Gastroesophageal sphincter (tissue), 3 donors: ENCODE results near the gene ACTN2.

ENCODE experiments used
- CTCF ChIP-seq, 4 experiments: fragments of 200-600 bp in 2 of 4; fragments of 450-650 bp in 2 of 4; sonication (generic) in 1 of 4; IDR thresholded peaks; one replicate each; pipeline ENCODE4 v1.5.1; 2017 to 2019; ENCODE audit warnings: antibody characterized with exemption in 4 of 4, mild to moderate bottlenecking in 2 of 4, moderate library complexity in 2 of 4
- EP300 ChIP-seq: sonication (generic); formaldehyde crosslinking; IDR thresholded peaks from one replicate; pipeline ENCODE4 v1.6.1; 2017; ENCODE audit warnings: antibody characterized with exemption, mild to moderate bottlenecking
- POLR2A ChIP-seq, 2 donors: fragments of 450-650 bp; IDR thresholded peaks; one replicate each; pipeline ENCODE4 v1.6.1; 2017; ENCODE audit warnings: antibody characterized with exemption in 2 of 2, mild to moderate bottlenecking in 2 of 2, moderate library complexity in 1 of 2
- POLR2AphosphoS5 ChIP-seq: sonication (generic); formaldehyde crosslinking; IDR thresholded peaks from one replicate; pipeline ENCODE4 v1.6.1; 2017; ENCODE audit warnings: antibody characterized with exemption

DNA sequence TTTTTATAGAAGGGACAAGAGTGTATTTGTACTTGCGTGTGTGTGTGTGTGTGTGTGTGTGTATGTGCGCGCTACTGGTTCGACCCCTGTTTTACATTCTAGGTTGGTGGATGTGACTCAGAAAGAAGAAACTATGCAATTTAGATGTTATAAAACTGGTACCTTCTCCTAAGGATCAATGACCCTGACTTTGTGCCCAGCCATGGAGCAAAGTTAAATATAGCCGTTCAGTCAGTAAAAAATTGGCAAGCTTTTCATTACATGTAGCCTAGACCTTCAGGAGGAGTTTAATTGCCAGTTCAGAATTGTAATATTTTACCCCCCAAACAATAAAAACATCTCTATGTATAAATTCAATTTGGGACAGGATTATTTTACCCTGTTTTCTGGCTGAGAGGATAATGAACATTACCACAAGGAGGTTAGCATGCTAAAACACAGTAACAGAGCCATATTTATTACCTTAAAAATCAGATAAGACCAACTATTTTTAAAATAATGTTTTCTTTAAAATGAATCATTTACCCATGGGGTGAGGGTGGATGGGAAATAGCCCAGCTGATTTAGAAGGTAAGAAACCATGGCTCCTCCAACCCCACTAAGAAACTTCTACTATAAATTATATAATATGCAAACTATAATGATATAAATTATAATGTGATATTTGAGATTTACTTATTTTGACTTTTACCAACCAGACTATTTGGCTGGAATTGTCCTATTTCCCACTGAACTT, 75.3 kb downstream of the ACTN2 start:
- no peak for TF ChIP-seq CTCF (IDR thresholded peaks at IDR 0.05)
- TF ChIP-seq EP300: no peak
- TF ChIP-seq POLR2A (IDR thresholded peaks at IDR 0.05): no peak
- TF ChIP-seq POLR2AphosphoS5: no peak
